GM23248 (cell line): ENCODE results near the gene RXRA. TPM values are rescaled to one million over a fixed set of nuclear protein-coding genes. Genes with fewer than 3 reads are reported as not detected.

ENCODE experiments used
- DNase-seq: peaks from one replicate; pipeline ENCODE4 v3.0.0-alpha.2; 2015
- H2AFZ ChIP-seq: fragments of 200-600 bp; sonication (generic); 2 replicates; pipeline ENCODE4 v1.6.1; 2016; ENCODE audit warnings: antibody characterized with exemption
- H3F3A ChIP-seq: fragments of 200-600 bp; sonication (generic); 2 replicates; pipeline ENCODE4 v1.6.1; 2016; ENCODE audit warnings: mild to moderate bottlenecking, antibody characterized with exemption, mixed run types; ENCODE audit not compliant: insufficient read depth
- H3K27ac ChIP-seq: fragments of 200-600 bp; sonication (generic); 2 replicates; pipeline ENCODE4 v1.5.1; 2016; ENCODE audit warnings: mild to moderate bottlenecking
- H3K27me3 ChIP-seq: fragments of 200-600 bp; sonication (generic); replicated peaks from 2 replicates; pipeline ENCODE4 v1.6.1; 2016; ENCODE audit warnings: mild to moderate bottlenecking; ENCODE audit not compliant: insufficient read depth
- H3K36me3 ChIP-seq: fragments of 200-600 bp; sonication (generic); 2 replicates; pipeline ENCODE4 v1.6.1; 2016; ENCODE audit warnings: low read depth, mild to moderate bottlenecking
- H3K4me1 ChIP-seq: fragments of 200-600 bp; sonication (generic); 2 replicates; pipeline ENCODE4 v1.6.1; 2016; ENCODE audit warnings: mild to moderate bottlenecking; ENCODE audit not compliant: insufficient read depth
- H3K4me2 ChIP-seq: fragments of 200-600 bp; sonication (generic); one replicate; pipeline ENCODE4 v1.6.1; 2016; ENCODE audit warnings: mild to moderate bottlenecking; ENCODE audit not compliant: unreplicated experiment
- H3K4me3 ChIP-seq: fragments of 200-600 bp; sonication (generic); 2 replicates; pipeline ENCODE4 v1.5.1; 2016; ENCODE audit warnings: mild to moderate bottlenecking
- H3K79me2 ChIP-seq: fragments of 200-600 bp; sonication (generic); 2 replicates; pipeline ENCODE4 v1.6.1; 2016; ENCODE audit warnings: mild to moderate bottlenecking; ENCODE audit not compliant: insufficient read depth
- H3K9ac ChIP-seq: fragments of 200-600 bp; sonication (generic); 2 replicates; pipeline ENCODE4 v1.6.1; 2016; ENCODE audit warnings: mild to moderate bottlenecking
- H3K9me2 ChIP-seq: fragments of 200-600 bp; sonication (generic); 2 replicates; pipeline ENCODE4 v1.6.1; 2016; ENCODE audit warnings: mixed run types, mild to moderate bottlenecking, moderate library complexity; ENCODE audit not compliant: insufficient read depth
- H3K9me3 ChIP-seq: fragments of 200-600 bp; sonication (generic); one replicate; pipeline ENCODE4 v1.6.1; 2017; ENCODE audit warnings: low read depth
- H4K20me1 ChIP-seq: fragments of 200-600 bp; sonication (generic); 2 replicates; pipeline ENCODE4 v1.6.0; 2016; ENCODE audit not compliant: insufficient read depth
- EZH2 ChIP-seq: fragments of 200-600 bp; sonication (generic); IDR thresholded peaks from 2 replicates; pipeline ENCODE4 v1.6.1; 2018; ENCODE audit warnings: antibody characterized with exemption, mild to moderate bottlenecking; ENCODE audit not compliant: insufficient read depth, poor library complexity, severe bottlenecking
- EZH2phosphoT487 ChIP-seq: fragments of 200-600 bp; sonication (generic); IDR thresholded peaks from 2 replicates; pipeline ENCODE4 v1.6.1; 2018; ENCODE audit warnings: antibody characterized with exemption, moderate library complexity, mild to moderate bottlenecking, low read depth; ENCODE audit not compliant: insufficient read depth
- WGBS, 2 experiments: methylation state at CpG; one replicate each; pipeline ENCODE4 v1.1.6; 2015 to 2017; ENCODE audit warnings: low lambda C conversion rate in 2 of 2, low coverage in 1 of 2; ENCODE audit errors: missing lambda C conversion rate in 2 of 2; 5-methylcytosine and 5-hydroxymethylcytosine counted together
- in situ Hi-C: fragments of 300-500 bp; cut with MboI; formaldehyde crosslinking; loops from 2 replicates; pipeline ENCODE4 v1.15.0; 2020
- polyA plus RNA-seq: library from polyadenylated mRNA; unstranded; fragments of >200 nt; fragmentation: Nextera tagmentation; extraction: Ambion mirVana; gene quantifications from 2 replicates; pipeline ENCODE4 v1.2.1, GENCODE V29; 2016
- total RNA-seq: library from RNA; depleted of rRNA; stranded (reverse); fragments of >200 nt; shearing (Covaris generic); gene quantifications from 2 replicates; pipeline ENCODE4 v1.2.3, GENCODE V29; 2014

RXRA gene
- total and polyA plus RNA-seq, 2 experiments from 2014 or later: 3.9 to 34.8 TPM

- no peak overlapping the region for H3K4me2 ChIP-seq
- 84 to 90% methylated on average over 18 of the region's 18 CpGs for WGBS, 2 experiments
- H3K4me1 ChIP-seq: 0 out of 2 replicates have a peak, but pooled peaks cover 7% of the 10 kb centered on the region
- TF ChIP-seq EZH2phosphoT487 (no peak), EZH2 (no peak)
- no peak overlapping the region for H2AFZ ChIP-seq
- no peak overlapping the region for H3K9ac ChIP-seq
- H3F3A ChIP-seq: no peaks in the 10 kb centered on the region
- H3K79me2 ChIP-seq: peaks cover 99% of the 10 kb centered on the region
- DNase-seq: no peak
- no peak overlapping the region for H3K27ac ChIP-seq
- no peaks in the 10 kb centered on the region for H3K27me3 ChIP-seq
- H3K9me2 ChIP-seq: no peaks in the 10 kb centered on the region
- in situ Hi-C loops: no loop called here
- peaks cover 10% of the 10 kb centered on the region; the same call in 1 of the 2 replicates for H4K20me1 ChIP-seq
- no peak overlapping the region for H3K4me3 ChIP-seq
- H3K36me3 ChIP-seq: no peaks in the 10 kb centered on the region
- no peaks in the 10 kb centered on the region for H3K9me3 ChIP-seq
Observed at GRCh38 chr9:134352247-134352933, 26.1 kb downstream of the RXRA start.

- H3K36me3 ChIP-seq: no peaks in the 10 kb centered on the region
- no peaks in the 10 kb centered on the region for H3K27me3 ChIP-seq
- H3K4me3 ChIP-seq: no peak overlapping the region
- TF ChIP-seq EZH2phosphoT487 (no peak), EZH2 (no peak)
- no peaks in the 10 kb centered on the region for H3F3A ChIP-seq
- no peak for DNase-seq
- H3K79me2 ChIP-seq: peaks cover 99% of the 10 kb centered on the region
- 49 to 55% methylated on average over 11 to 12 of the region's 12 CpGs for WGBS, 2 experiments
- H3K9me3 ChIP-seq: no peaks in the 10 kb centered on the region
- H3K4me2 ChIP-seq: no peak overlapping the region
- 0 out of 2 replicates have a peak, but pooled peaks cover 10% of the 10 kb centered on the region for H4K20me1 ChIP-seq
- no peak overlapping the region for H2AFZ ChIP-seq
- in situ Hi-C loops: no loop called here
- H3K4me1 ChIP-seq: 0 out of 2 replicates have a peak, but pooled peaks cover 7% of the 10 kb centered on the region
- no peak overlapping the region for H3K9ac ChIP-seq
- no peak overlapping the region for H3K27ac ChIP-seq
- no peaks in the 10 kb centered on the region for H3K9me2 ChIP-seq
Observed at GRCh38 chr9:134353539-134353938, 27.3 kb downstream of the RXRA start.

GRCh38 chr9:134355158-134355557 is 28.9 kb downstream of the RXRA start:
- H2AFZ ChIP-seq: no peak overlapping the region
- no peak overlapping the region for H3K4me3 ChIP-seq
- no peaks in the 10 kb centered on the region for H3K36me3 ChIP-seq
- DNase-seq: no peak
- H3K9me2 ChIP-seq: no peaks in the 10 kb centered on the region
- H3K9me3 ChIP-seq: no peaks in the 10 kb centered on the region
- TF ChIP-seq EZH2 (no peak), EZH2phosphoT487 (no peak)
- peaks cover 100% of the 10 kb centered on the region for H3K79me2 ChIP-seq
- in situ Hi-C loops: no loop called here
- no peak overlapping the region for H3K4me2 ChIP-seq
- no peak overlapping the region for H3K9ac ChIP-seq
- H3K4me1 ChIP-seq: 0 out of 2 replicates have a peak, but pooled peaks cover 5% of the 10 kb centered on the region
- no peaks in the 10 kb centered on the region for H3K27me3 ChIP-seq
- WGBS, 2 experiments: 76 to 77% methylated on average over 7 to 8 of the region's 8 CpGs
- no peak overlapping the region for H3K27ac ChIP-seq
- no peaks in the 10 kb centered on the region for H3F3A ChIP-seq
- 0 out of 2 replicates have a peak, but pooled peaks cover 10% of the 10 kb centered on the region for H4K20me1 ChIP-seq

GRCh38 chr9:134355561-134356279 is 29.5 kb downstream of the RXRA start:
- 81 to 84% methylated on average over 8 to 14 of the region's 15 CpGs for WGBS, 2 experiments
- in situ Hi-C loops: no loop called here

More at GRCh38 chr9:134355561-134356279, 29.5 kb downstream of the RXRA start:
- H3K9me2 ChIP-seq: no peaks in the 10 kb centered on the region
- no peak overlapping the region for H3K9ac ChIP-seq
- TF ChIP-seq EZH2: no peak
- TF ChIP-seq EZH2phosphoT487: no peak
- no peaks in the 10 kb centered on the region for H3K27me3 ChIP-seq
- DNase-seq: no peak
- H4K20me1 ChIP-seq: 0 out of 2 replicates have a peak, but pooled peaks cover 10% of the 10 kb centered on the region
- H3K4me2 ChIP-seq: no peak overlapping the region
- H3F3A ChIP-seq: no peaks in the 10 kb centered on the region
- H3K79me2 ChIP-seq: peaks cover 100% of the 10 kb centered on the region
- H3K4me3 ChIP-seq: no peak overlapping the region
- H3K27ac ChIP-seq: no peak overlapping the region
- no peaks in the 10 kb centered on the region for H3K36me3 ChIP-seq
- H2AFZ ChIP-seq: no peak overlapping the region
- peaks cover 4% of the 10 kb centered on the region for H3K4me1 ChIP-seq
- H3K9me3 ChIP-seq: no peaks in the 10 kb centered on the region
